Measurements from ENCODE around the gene L3MBTL4.
"Not testable (repeated sequence)": the region's sequence is repeated elsewhere in the genome, so short reads cannot be mapped to it uniquely, and the experiment has no call there.

GRCh38 chr18:6047596-6047995 lies 367.1 kb downstream of the L3MBTL4 start:
- TF ChIP-seq MAX (IDR thresholded peaks at IDR 0.05; ENCODE audit: low read depth); CTCF (IDR thresholded peaks at IDR 0.05); EP300 (IDR thresholded peaks at IDR 0.05; ENCODE audit: borderline replicate concordance in 1 of 2, low read depth in 1 of 2, low read length in 1 of 2): not testable (repeated sequence)

Measured in SK-N-SH (cell line).